Neural progenitor cell (in vitro differentiated cells): ENCODE data around the gene DNMT3A.

Source experiments
- EZH2phosphoT487 ChIP-seq: fragments of 200-600 bp; sonication (generic); IDR thresholded peaks from 2 replicates; pipeline ENCODE4 v1.6.1; 2017; ENCODE audit warnings: antibody characterized with exemption
- TF ChIP-seq, protein P1 (sequence below): fragments of 200-600 bp; sonication (generic); IDR thresholded peaks from 2 replicates; pipeline ENCODE4 v1.5.1; 2017; ENCODE audit warnings: antibody characterized with exemption, mild to moderate bottlenecking

DNA sequence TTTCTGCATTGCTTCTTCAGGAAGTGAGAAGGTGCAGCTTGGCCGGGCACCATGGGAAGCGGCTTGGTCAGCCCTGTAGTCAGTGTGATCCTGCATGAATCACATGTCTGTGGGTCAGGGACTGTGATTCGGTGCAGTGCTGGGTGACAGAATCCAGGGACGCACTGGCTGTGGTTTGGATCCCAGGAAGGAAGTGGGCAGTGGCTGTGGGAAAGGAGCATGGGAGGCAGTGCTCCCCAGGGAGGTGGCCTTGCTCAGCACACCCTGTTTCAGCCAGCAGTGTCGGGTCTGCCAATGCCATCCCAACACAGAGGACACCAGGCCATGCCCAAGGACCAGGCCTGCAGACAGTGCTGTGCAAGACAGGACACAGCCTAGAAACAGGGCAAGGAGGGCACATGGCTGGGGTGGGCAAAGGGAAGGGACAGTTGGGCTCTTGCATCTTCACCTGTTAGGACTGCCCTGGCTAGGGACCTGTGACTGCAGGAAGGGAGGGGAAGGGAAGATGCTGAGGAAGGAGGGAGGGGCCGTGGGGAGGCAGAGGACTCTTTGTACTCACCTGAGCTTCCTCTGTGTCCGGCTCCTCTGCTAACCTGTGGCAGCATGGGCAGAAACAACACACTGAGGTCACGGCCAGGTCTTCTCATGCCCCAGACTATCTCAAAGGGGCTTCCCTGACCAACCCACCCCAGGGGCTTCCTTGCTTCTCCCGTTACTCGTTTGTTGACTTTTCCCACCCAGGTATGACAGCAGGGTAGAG, 37.2 kb upstream of the DNMT3A start:
- TF ChIP-seq, protein P1, sequence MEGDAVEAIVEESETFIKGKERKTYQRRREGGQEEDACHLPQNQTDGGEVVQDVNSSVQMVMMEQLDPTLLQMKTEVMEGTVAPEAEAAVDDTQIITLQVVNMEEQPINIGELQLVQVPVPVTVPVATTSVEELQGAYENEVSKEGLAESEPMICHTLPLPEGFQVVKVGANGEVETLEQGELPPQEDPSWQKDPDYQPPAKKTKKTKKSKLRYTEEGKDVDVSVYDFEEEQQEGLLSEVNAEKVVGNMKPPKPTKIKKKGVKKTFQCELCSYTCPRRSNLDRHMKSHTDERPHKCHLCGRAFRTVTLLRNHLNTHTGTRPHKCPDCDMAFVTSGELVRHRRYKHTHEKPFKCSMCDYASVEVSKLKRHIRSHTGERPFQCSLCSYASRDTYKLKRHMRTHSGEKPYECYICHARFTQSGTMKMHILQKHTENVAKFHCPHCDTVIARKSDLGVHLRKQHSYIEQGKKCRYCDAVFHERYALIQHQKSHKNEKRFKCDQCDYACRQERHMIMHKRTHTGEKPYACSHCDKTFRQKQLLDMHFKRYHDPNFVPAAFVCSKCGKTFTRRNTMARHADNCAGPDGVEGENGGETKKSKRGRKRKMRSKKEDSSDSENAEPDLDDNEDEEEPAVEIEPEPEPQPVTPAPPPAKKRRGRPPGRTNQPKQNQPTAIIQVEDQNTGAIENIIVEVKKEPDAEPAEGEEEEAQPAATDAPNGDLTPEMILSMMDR: no peak
- TF ChIP-seq EZH2phosphoT487: no peak
